OCI-LY7 (cell line): ENCODE data around the gene RAPGEF5. TPM values are rescaled to one million over a fixed set of nuclear protein-coding genes. Genes with fewer than 3 reads are reported as not detected.

ENCODE experiments used
- BruUV-seq: library from RNA; stranded (reverse); fragments of 400-500 nt; replicated peaks from 2 replicates; lab custom pipeline; 2021; lab: Mats Ljungman, UMichigan
- CTCF ChIA-PET: fragments of 300-600 bp; sonication (Branson Sonifier 250); formaldehyde crosslinking; loops from one replicate; lab custom pipeline; 2022; ENCODE audit warnings: antibody characterized with exemption; ENCODE audit not compliant: unreplicated experiment; lab: Charles Lee
- POLR2A ChIA-PET: fragments of 300-600 bp; sonication (Branson Sonifier 250); formaldehyde crosslinking; loops from one replicate; lab custom pipeline; 2022; ENCODE audit warnings: antibody characterized with exemption; lab: Charles Lee
- DNase-seq: peaks from one replicate; pipeline ENCODE4 v3.0.0-alpha.2; 2015; ENCODE audit warnings: low spot score
- H2AFZ ChIP-seq: fragments of 200-600 bp; sonication (generic), shearing (Covaris generic); 2 replicates; pipeline ENCODE4 v1.6.1; 2014; ENCODE audit warnings: mild to moderate bottlenecking, antibody characterized with exemption, low read length, moderate library complexity
- H3K27ac ChIP-seq: fragments of 200-600 bp; sonication (generic); 2 replicates; pipeline ENCODE4 v1.5.1; 2014; ENCODE audit warnings: mixed run types, low read depth, mild to moderate bottlenecking, moderate library complexity, low read length, inconsistent platforms; ENCODE audit not compliant: poor library complexity, severe bottlenecking
- H3K36me3 ChIP-seq: fragments of 200-600 bp; sonication (generic); 2 replicates; pipeline ENCODE4 v1.6.1; 2014; ENCODE audit warnings: mild to moderate bottlenecking, antibody characterized with exemption, low read length, moderate library complexity, mixed read lengths; ENCODE audit not compliant: insufficient read depth
- H3K4me1 ChIP-seq: fragments of 200-600 bp; sonication (generic); 2 replicates; pipeline ENCODE4 v1.5.1; 2014; ENCODE audit warnings: mild to moderate bottlenecking, low read length; ENCODE audit not compliant: insufficient read depth, poor library complexity, severe bottlenecking
- H3K4me2 ChIP-seq: fragments of 200-600 bp; sonication (generic); 2 replicates; pipeline ENCODE4 v1.6.1; 2014; ENCODE audit warnings: mild to moderate bottlenecking, low read length
- H3K4me3 ChIP-seq: fragments of 200-600 bp; sonication (generic); 2 replicates; pipeline ENCODE4 v1.5.1; 2014; ENCODE audit warnings: mild to moderate bottlenecking, low read depth, low read length; ENCODE audit not compliant: poor library complexity, severe bottlenecking
- H3K79me2 ChIP-seq: fragments of 200-600 bp; sonication (generic); 2 replicates; pipeline ENCODE4 v1.6.1; 2016; ENCODE audit warnings: low read depth, mild to moderate bottlenecking, low read length, moderate library complexity, mixed read lengths; ENCODE audit not compliant: insufficient read depth
- H3K9me2 ChIP-seq: fragments of 200-600 bp; sonication (generic); 2 replicates; pipeline ENCODE4 v1.6.1; 2016; ENCODE audit warnings: mild to moderate bottlenecking, low read length, mixed read lengths; ENCODE audit not compliant: insufficient read depth
- H3K9me3 ChIP-seq: fragments of 200-600 bp; sonication (generic); 2 replicates; pipeline ENCODE4 v1.6.1; 2014; ENCODE audit warnings: mild to moderate bottlenecking, mixed run types, low read length, mixed read lengths
- H4K20me1 ChIP-seq: fragments of 200-600 bp; sonication (generic); 2 replicates; pipeline ENCODE4 v1.6.1; 2014; ENCODE audit warnings: mild to moderate bottlenecking, antibody characterized with exemption, low read length, moderate library complexity, mixed read lengths; ENCODE audit not compliant: insufficient read depth
- CTCF ChIP-seq: fragments of 200-600 bp; sonication (generic); conservative IDR thresholded peaks from 2 replicates; pipeline ENCODE4 v1.5.1; 2014; ENCODE audit warnings: mild to moderate bottlenecking, antibody characterized with exemption, low read length, moderate library complexity, mixed read lengths
- EZH2phosphoT487 ChIP-seq: fragments of 200-600 bp; sonication (generic); IDR thresholded peaks from 2 replicates; pipeline ENCODE4 v1.6.1; 2018; ENCODE audit warnings: low read depth, borderline replicate concordance, mild to moderate bottlenecking, mixed run types, antibody characterized with exemption, low read length, moderate library complexity, mixed read lengths
- intact Hi-C: fragments of 100-400 bp; cut with micrococcal nuclease; formaldehyde crosslinking; loops from one replicate; pipeline ENCODE4 v1.10.0; 2022; ENCODE audit not compliant: unreplicated experiment
- total RNA-seq, 2 experiments: library from RNA; depleted of rRNA in 1 of 2; stranded (reverse); fragments of >200 nt in 1 of 2; shearing (Covaris generic) in 1 of 2; gene quantifications; 2 replicates each; pipeline ENCODE4 v1.2.3, GENCODE V29; 2014 to 2022

RAPGEF5 gene
- total RNA-seq, 2 experiments from 2014 or later, result 114 to 115 TPM

GRCh38 chr7:22090512-22090911, 266.4 kb downstream of the RAPGEF5 start:
- Histone ChIP-seq H3K27ac (no peak overlapping the region), H2AFZ (no peak overlapping the region), H3K4me2 (no peak overlapping the region), H3K4me3 (no peak overlapping the region), H3K4me1 (no peaks in the 10 kb centered on the region), H3K9me2 (no peaks in the 10 kb centered on the region), H3K36me3 (no peaks in the 10 kb centered on the region), H3K9me3 (no peaks in the 10 kb centered on the region), H3K79me2 (no peaks in the 10 kb centered on the region), H4K20me1 (no peaks in the 10 kb centered on the region)
- TF ChIP-seq CTCF (no peak), EZH2phosphoT487 (no peak)
- ChIA-PET CTCF (no interaction called here), POLR2A (interaction anchor here (0.6 kb wide), 1 partner anchor 656 kb away, joined by 6 read pairs; no protein-coding TSS in a partner anchor)
- no TSS peak for BruUV-seq
- DNase-seq, result no peak
- intact Hi-C loops, result no loop called here

GRCh38 chr7:22090107-22090506, 266.8 kb downstream of the RAPGEF5 start:
- H2AFZ ChIP-seq, result no peak overlapping the region
- no peaks in the 10 kb centered on the region for H4K20me1 ChIP-seq
- ChIA-PET CTCF (no interaction called here), POLR2A (no interaction called here)
- no peak overlapping the region for H3K27ac ChIP-seq
- H3K36me3 ChIP-seq, result no peaks in the 10 kb centered on the region
- DNase-seq, result no peak
- no peak overlapping the region for H3K4me2 ChIP-seq
- H3K9me2 ChIP-seq, result no peaks in the 10 kb centered on the region
- TF ChIP-seq EZH2phosphoT487, result no peak
- no peak for TF ChIP-seq CTCF
- no peaks in the 10 kb centered on the region for H3K9me3 ChIP-seq
- no peaks in the 10 kb centered on the region for H3K4me1 ChIP-seq
- no peaks in the 10 kb centered on the region for H3K79me2 ChIP-seq
- BruUV-seq, result no TSS peak
- no peak overlapping the region for H3K4me3 ChIP-seq
- intact Hi-C loops, result no loop called here

GRCh38 chr7:22088827-22089226, 268.1 kb downstream of the RAPGEF5 start:
- CTCF ChIA-PET, result no interaction called here
- intact Hi-C loops, result no loop called here
- Histone ChIP-seq H4K20me1 (no peaks in the 10 kb centered on the region), H2AFZ (no peak overlapping the region), H3K9me3 (no peaks in the 10 kb centered on the region), H3K4me3 (no peak overlapping the region), H3K9me2 (no peaks in the 10 kb centered on the region), H3K79me2 (no peaks in the 10 kb centered on the region), H3K4me2 (no peak overlapping the region), H3K27ac (no peak overlapping the region), H3K4me1 (no peaks in the 10 kb centered on the region), H3K36me3 (no peaks in the 10 kb centered on the region)
- DNase-seq, result no peak
- TF ChIP-seq CTCF, result no peak
- no peak for TF ChIP-seq EZH2phosphoT487
- POLR2A ChIA-PET, result no interaction called here
- no TSS peak for BruUV-seq
